Lung microvascular endothelial cell (primary cell): ENCODE measurements around the gene SHB. TPM values are rescaled to one million over a fixed set of nuclear protein-coding genes. Genes with fewer than 3 reads are reported as not detected.

Experiments used
- DNase-seq, 2 donors: peaks; one replicate each; pipeline versions ENCODE4 v3.0.0 to v3.0.0-alpha.2; 2010; ENCODE audit warnings: low read depth in 2 of 2
- total RNA-seq: library from RNA; depleted of rRNA; stranded (reverse); fragments of >200 nt; gene quantifications from 2 replicates; pipeline ENCODE4 v1.2.1, GENCODE V29; 2014

The SHB gene
- total RNA-seq, 1 donor from 2014 or later, result 22.6 TPM

GRCh38 chr9:37938121-37938891, 130.7 kb downstream of the SHB start:
- DNase-seq, result peak; percentile 60 to 88

- DNase-seq, result no peak
Observed at GRCh38 chr9:37937366-37937765, 131.7 kb downstream of the SHB start.

GRCh38 chr9:37936965-37937364, 132.1 kb downstream of the SHB start:
- DNase-seq, result peak in 1 of 2 donors; percentile 49

- DNase-seq, result no peak
Observed at GRCh38 chr9:37936376-37936775, 132.7 kb downstream of the SHB start.

- DNase-seq, result no peak
Observed at GRCh38 chr9:37935096-37935495, 133.9 kb downstream of the SHB start.

- peak in 1 of 2 donors; percentile 62 for DNase-seq
Observed at GRCh38 chr9:37931592-37931991, 137.4 kb downstream of the SHB start.

- peak in 1 of 2 donors; percentile 85 for DNase-seq
Observed at GRCh38 chr9:37929441-37929895, 139.6 kb downstream of the SHB start.

- DNase-seq, result no peak
Observed at GRCh38 chr9:37928552-37929430, 140.2 kb downstream of the SHB start.

- no peak for DNase-seq
Observed at GRCh38 chr9:37927601-37928551, 141.2 kb downstream of the SHB start.

GRCh38 chr9:37927132-37927531, 141.9 kb downstream of the SHB start:
- peak in 1 of 2 donors; percentile 29 for DNase-seq

GRCh38 chr9:37926737-37927118, 142.3 kb downstream of the SHB start:
- no peak for DNase-seq

- DNase-seq, result peak in 1 of 2 donors; percentile 45
Observed at GRCh38 chr9:37925786-37926736, 143.0 kb downstream of the SHB start.

GRCh38 chr9:37925006-37925405, 144.0 kb downstream of the SHB start:
- no peak for DNase-seq

- no peak for DNase-seq
Observed at GRCh38 chr9:37924538-37924937, 144.5 kb downstream of the SHB start.

GRCh38 chr9:37923796-37924427, 145.1 kb downstream of the SHB start:
- no peak for DNase-seq

GRCh38 chr9:37923118-37923795, 145.8 kb downstream of the SHB start:
- DNase-seq, result no peak

GRCh38 chr9:37922363-37923117, 146.5 kb downstream of the SHB start:
- no peak for DNase-seq

- no peak for DNase-seq
Observed at GRCh38 chr9:37921546-37922300, 147.3 kb downstream of the SHB start.
